OCI-LY1 (cell line): Measurements from ENCODE around the gene ABCB9.

Experiments used
- H2AFZ ChIP-seq: fragments of 200-600 bp; sonication (generic), shearing (Covaris generic); 2 replicates; pipeline ENCODE4 v1.6.0; 2014; ENCODE audit warnings: antibody characterized with exemption, mild to moderate bottlenecking, low read length
- H3F3A ChIP-seq: fragments of 200-600 bp; sonication (generic), shearing (Covaris generic); 2 replicates; pipeline ENCODE4 v1.6.0; 2014; ENCODE audit warnings: mild to moderate bottlenecking, antibody characterized with exemption, low read length, moderate library complexity; ENCODE audit not compliant: insufficient read depth
- H3K27ac ChIP-seq: fragments of 200-600 bp; sonication (generic); 2 replicates; pipeline ENCODE4 v1.5.1; 2014; ENCODE audit warnings: low read length, mixed run types, mild to moderate bottlenecking, low read depth; ENCODE audit not compliant: poor library complexity, severe bottlenecking
- H3K27me3 ChIP-seq: fragments of 200-600 bp; sonication (generic); 2 replicates; pipeline ENCODE4 v1.6.0; 2014; ENCODE audit warnings: antibody characterized with exemption, mild to moderate bottlenecking, low read length, moderate library complexity; ENCODE audit not compliant: insufficient read depth
- H3K36me3 ChIP-seq: fragments of 200-600 bp; sonication (generic); 2 replicates; pipeline ENCODE4 v1.6.1; 2014; ENCODE audit warnings: mild to moderate bottlenecking, antibody characterized with exemption, low read length, moderate library complexity, mixed read lengths; ENCODE audit not compliant: insufficient read depth
- H3K4me1 ChIP-seq: fragments of 200-600 bp; sonication (generic); 2 replicates; pipeline ENCODE4 v1.5.1; 2014; ENCODE audit warnings: mild to moderate bottlenecking, low read length, moderate library complexity; ENCODE audit not compliant: insufficient read depth, severe bottlenecking
- H3K4me2 ChIP-seq: fragments of 200-600 bp; sonication (generic), shearing (Covaris generic); 2 replicates; pipeline ENCODE4 v1.6.1; 2014; ENCODE audit warnings: low read length
- H3K4me3 ChIP-seq: fragments of 200-600 bp; sonication (generic); 2 replicates; pipeline ENCODE4 v1.5.1; 2014; ENCODE audit warnings: low read length, low read depth, mild to moderate bottlenecking, mixed read lengths; ENCODE audit not compliant: poor library complexity, severe bottlenecking
- H3K79me2 ChIP-seq: fragments of 200-600 bp; shearing (Covaris generic); 2 replicates; pipeline ENCODE4 v1.6.1; 2016; ENCODE audit warnings: mixed run types, low read length, mixed read lengths; ENCODE audit not compliant: insufficient read depth
- H3K9ac ChIP-seq: fragments of 200-600 bp; sonication (generic), shearing (Covaris generic); 2 replicates; pipeline ENCODE4 v1.6.1; 2014; ENCODE audit warnings: mild to moderate bottlenecking, low read length, mixed read lengths
- H3K9me2 ChIP-seq: fragments of 200-600 bp; sonication (generic), shearing (Covaris generic); 2 replicates; pipeline ENCODE4 v1.6.1; 2014; ENCODE audit warnings: low read depth, mild to moderate bottlenecking, low read length, mixed read lengths
- H3K9me3 ChIP-seq: fragments of 200-600 bp; shearing (Covaris generic); 2 replicates; pipeline ENCODE4 v1.6.1; 2014; ENCODE audit warnings: low read length, mixed read lengths
- H4K20me1 ChIP-seq: fragments of 200-600 bp; sonication (generic), shearing (Covaris generic); 2 replicates; pipeline ENCODE4 v1.6.0; 2016; ENCODE audit warnings: mild to moderate bottlenecking, low read length; ENCODE audit not compliant: insufficient read depth
- EZH2 ChIP-seq: fragments of 200-600 bp; sonication (generic), shearing (Covaris generic); IDR thresholded peaks from 2 replicates; pipeline ENCODE4 v1.8.0; 2017; ENCODE audit warnings: borderline replicate concordance, mixed run types, mild to moderate bottlenecking, antibody characterized with exemption, low read length, moderate library complexity, mixed read lengths
- TF ChIP-seq, protein P1 (sequence below): fragments of 200-600 bp; sonication (generic), shearing (Covaris generic); IDR thresholded peaks from 2 replicates; pipeline ENCODE4 v1.5.1; 2017; ENCODE audit warnings: mild to moderate bottlenecking, antibody characterized with exemption, low read length, moderate library complexity, mixed read lengths

ABCB9 gene

GRCh38 chr12:122949405-122949804 lies 16.9 kb downstream of the ABCB9 start:
- Histone ChIP-seq H3K36me3 (no peaks in the 10 kb centered on the region), H3F3A (no peaks in the 10 kb centered on the region), H3K4me1 (no peaks in the 10 kb centered on the region), H3K9me2 (no peaks in the 10 kb centered on the region), H3K79me2 (no peaks in the 10 kb centered on the region), H3K4me3 (no peak overlapping the region), H3K9me3 (no peaks in the 10 kb centered on the region), H2AFZ (no peak overlapping the region), H3K9ac (no peak overlapping the region), H3K27ac (no peak overlapping the region), H3K4me2 (no peak overlapping the region), H4K20me1 (no peaks in the 10 kb centered on the region), H3K27me3 (peaks cover 6% of the 10 kb centered on the region; the same call in 1 of the 2 replicates)
- TF ChIP-seq EZH2, result no peak

- Histone ChIP-seq H3K27me3 (peaks cover 6% of the 10 kb centered on the region; the same call in 1 of the 2 replicates), H2AFZ (no peak overlapping the region), H3K9ac (no peak overlapping the region), H3K4me2 (no peak overlapping the region), H3K9me2 (no peaks in the 10 kb centered on the region), H3F3A (no peaks in the 10 kb centered on the region), H3K79me2 (no peaks in the 10 kb centered on the region), H3K36me3 (no peaks in the 10 kb centered on the region), H3K9me3 (no peaks in the 10 kb centered on the region), H3K4me3 (no peak overlapping the region), H4K20me1 (no peaks in the 10 kb centered on the region), H3K4me1 (no peaks in the 10 kb centered on the region), H3K27ac (no peak overlapping the region)
- TF ChIP-seq, protein P1, sequence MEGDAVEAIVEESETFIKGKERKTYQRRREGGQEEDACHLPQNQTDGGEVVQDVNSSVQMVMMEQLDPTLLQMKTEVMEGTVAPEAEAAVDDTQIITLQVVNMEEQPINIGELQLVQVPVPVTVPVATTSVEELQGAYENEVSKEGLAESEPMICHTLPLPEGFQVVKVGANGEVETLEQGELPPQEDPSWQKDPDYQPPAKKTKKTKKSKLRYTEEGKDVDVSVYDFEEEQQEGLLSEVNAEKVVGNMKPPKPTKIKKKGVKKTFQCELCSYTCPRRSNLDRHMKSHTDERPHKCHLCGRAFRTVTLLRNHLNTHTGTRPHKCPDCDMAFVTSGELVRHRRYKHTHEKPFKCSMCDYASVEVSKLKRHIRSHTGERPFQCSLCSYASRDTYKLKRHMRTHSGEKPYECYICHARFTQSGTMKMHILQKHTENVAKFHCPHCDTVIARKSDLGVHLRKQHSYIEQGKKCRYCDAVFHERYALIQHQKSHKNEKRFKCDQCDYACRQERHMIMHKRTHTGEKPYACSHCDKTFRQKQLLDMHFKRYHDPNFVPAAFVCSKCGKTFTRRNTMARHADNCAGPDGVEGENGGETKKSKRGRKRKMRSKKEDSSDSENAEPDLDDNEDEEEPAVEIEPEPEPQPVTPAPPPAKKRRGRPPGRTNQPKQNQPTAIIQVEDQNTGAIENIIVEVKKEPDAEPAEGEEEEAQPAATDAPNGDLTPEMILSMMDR, result no peak
- no peak for TF ChIP-seq EZH2
Observed at GRCh38 chr12:122948605-122949004, 17.7 kb downstream of the ABCB9 start.

GRCh38 chr12:122947352-122947792 lies 18.9 kb downstream of the ABCB9 start:
- H3K9me3 ChIP-seq, result no peaks in the 10 kb centered on the region
- no peaks in the 10 kb centered on the region for H3K9me2 ChIP-seq
- TF ChIP-seq, protein P1, result no peak
- TF ChIP-seq EZH2, result no peak
- H3K4me1 ChIP-seq, result no peaks in the 10 kb centered on the region
- H3K36me3 ChIP-seq, result no peaks in the 10 kb centered on the region
- H2AFZ ChIP-seq, result no peak overlapping the region
- no peaks in the 10 kb centered on the region for H4K20me1 ChIP-seq
- H3K4me2 ChIP-seq, result no peak overlapping the region
- H3K79me2 ChIP-seq, result no peaks in the 10 kb centered on the region
- no peak overlapping the region for H3K4me3 ChIP-seq
- H3F3A ChIP-seq, result no peaks in the 10 kb centered on the region
- no peak overlapping the region for H3K27ac ChIP-seq
- peaks cover 6% of the 10 kb centered on the region; the same call in 1 of the 2 replicates for H3K27me3 ChIP-seq
- H3K9ac ChIP-seq, result no peak overlapping the region

DNA sequence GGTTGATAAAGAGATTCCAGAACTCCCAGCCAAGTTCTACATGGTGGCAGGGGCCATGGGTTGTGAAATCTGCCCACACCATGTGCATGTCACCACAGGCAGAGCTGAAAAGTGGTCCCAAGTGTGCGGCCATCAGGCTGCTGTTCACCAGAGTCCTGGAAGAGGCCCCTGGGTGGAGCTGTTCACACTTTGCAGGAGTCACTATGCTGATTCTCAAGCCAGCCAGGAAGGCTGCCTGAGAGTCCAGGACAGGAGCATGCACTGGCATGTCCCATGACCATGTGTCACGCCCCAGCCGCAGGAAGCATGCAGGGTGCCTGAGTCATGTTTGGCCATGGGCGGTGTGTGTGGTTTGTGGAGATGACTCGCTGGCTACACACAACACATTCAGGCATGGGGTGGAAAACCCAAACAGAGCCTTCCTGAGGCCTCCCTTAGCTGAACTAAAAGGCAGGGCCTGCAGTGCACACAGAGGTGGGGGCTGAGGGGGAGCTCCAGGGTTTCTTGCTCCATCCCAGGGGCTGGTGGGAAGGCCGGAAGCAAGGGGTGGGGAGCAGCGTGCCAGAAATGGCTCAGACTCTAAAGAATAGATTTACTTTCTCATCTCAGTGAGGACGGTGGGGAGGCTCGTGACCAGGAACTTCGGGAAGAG lies 19.4 kb downstream of the ABCB9 start:
- no peaks in the 10 kb centered on the region for H3F3A ChIP-seq
- H4K20me1 ChIP-seq, result no peaks in the 10 kb centered on the region
- no peaks in the 10 kb centered on the region for H3K9me3 ChIP-seq
- no peaks in the 10 kb centered on the region for H3K36me3 ChIP-seq
- H3K4me2 ChIP-seq, result no peak overlapping the region
- H3K4me1 ChIP-seq, result no peaks in the 10 kb centered on the region
- no peaks in the 10 kb centered on the region for H3K9me2 ChIP-seq
- no peak for TF ChIP-seq EZH2
- TF ChIP-seq, protein P1, result no peak; the same call in 1 of the 2 replicates
- H3K9ac ChIP-seq, result no peak overlapping the region
- no peaks in the 10 kb centered on the region for H3K79me2 ChIP-seq
- H3K27me3 ChIP-seq, result peaks cover 3% of the 10 kb centered on the region; the same call in 1 of the 2 replicates
- no peak overlapping the region for H3K4me3 ChIP-seq
- H2AFZ ChIP-seq, result no peak overlapping the region
- H3K27ac ChIP-seq, result no peak overlapping the region
